Posterior cingulate gyrus (tissue), 11 donors: ENCODE results near the gene CTNNA2.

Experiments used
- DNase-seq, 10 donors: peaks; one replicate each; pipeline versions ENCODE4 v3.0.0 to v3.0.0-alpha.2; 2020 to 2021; ENCODE audit warnings: mixed read lengths in 3 of 10
- intact Hi-C: fragments of 100-400 bp; cut with DNase I; formaldehyde crosslinking; loops from one replicate; pipeline ENCODE4 v1.15.1; 2023

The CTNNA2 gene

DNA sequence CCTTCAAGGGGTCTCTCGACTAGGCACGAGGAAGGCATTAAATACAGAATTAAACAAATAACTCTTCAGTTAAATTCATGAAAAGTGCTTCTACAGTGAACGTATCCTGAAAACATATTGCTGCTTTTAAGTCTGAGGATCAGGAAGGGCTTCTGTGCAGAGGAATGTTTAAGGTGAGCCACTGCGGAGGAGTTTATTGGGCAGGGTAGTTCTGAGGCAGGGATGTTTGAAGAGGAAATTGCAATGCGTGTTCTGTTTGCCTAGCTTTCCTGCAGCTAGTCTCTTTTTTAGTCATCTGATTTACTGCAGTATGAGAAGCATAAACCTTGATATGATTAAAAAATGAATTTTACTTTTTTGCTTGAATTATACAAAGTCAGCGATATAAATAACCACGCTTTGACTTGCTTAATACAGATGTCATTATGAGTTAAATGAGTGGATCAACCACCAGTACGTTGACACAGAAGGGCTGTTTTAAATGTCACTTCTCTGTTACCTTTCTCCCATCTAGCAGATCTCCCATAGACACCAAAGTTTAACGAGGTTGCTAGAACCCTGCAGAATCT lies 98.7 kb downstream of the CTNNA2 start:
- intact Hi-C loops, result no loop called here
- DNase-seq, result no peak

DNA sequence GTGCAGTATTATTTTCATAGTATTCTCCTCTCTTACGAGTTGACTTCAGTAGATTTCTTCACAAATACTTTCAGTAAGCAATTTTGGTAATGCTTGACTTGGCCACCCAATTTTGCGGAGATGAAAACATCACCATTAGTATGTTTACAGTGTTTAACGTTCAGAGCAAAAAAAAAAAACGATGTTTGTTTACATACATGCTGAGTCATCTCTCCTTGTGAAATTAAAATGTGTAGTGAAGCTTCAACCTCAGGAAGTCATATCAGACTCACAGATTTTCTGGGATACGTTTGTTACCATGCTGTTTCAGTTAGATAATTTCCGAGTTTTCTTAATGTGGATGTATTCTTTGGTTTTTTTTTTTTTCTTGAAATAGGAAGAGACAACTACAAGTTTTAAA lies 100.1 kb downstream of the CTNNA2 start:
- intact Hi-C loops, result no loop called here
- DNase-seq, result no peak

GRCh38 chr2:79619442-79619841 lies 106.6 kb downstream of the CTNNA2 start:
- DNase-seq, result no peak

GRCh38 chr2:79619976-79620375 lies 107.1 kb downstream of the CTNNA2 start:
- DNase-seq, result no peak
- intact Hi-C loops, result no loop called here

More at GRCh38 chr2:79619442-79619841, 106.6 kb downstream of the CTNNA2 start:
- intact Hi-C loops, result no loop called here

- intact Hi-C loops, result no loop called here
- DNase-seq, result no peak
Measured at GRCh38 chr2:79620679-79621078, 107.8 kb downstream of the CTNNA2 start.

GRCh38 chr2:79621252-79621651 lies 108.4 kb downstream of the CTNNA2 start:
- no peak for DNase-seq
- intact Hi-C loops, result no loop called here

- intact Hi-C loops, result no loop called here
- DNase-seq, result no peak
Measured at GRCh38 chr2:79621755-79622154, 108.9 kb downstream of the CTNNA2 start.

DNA sequence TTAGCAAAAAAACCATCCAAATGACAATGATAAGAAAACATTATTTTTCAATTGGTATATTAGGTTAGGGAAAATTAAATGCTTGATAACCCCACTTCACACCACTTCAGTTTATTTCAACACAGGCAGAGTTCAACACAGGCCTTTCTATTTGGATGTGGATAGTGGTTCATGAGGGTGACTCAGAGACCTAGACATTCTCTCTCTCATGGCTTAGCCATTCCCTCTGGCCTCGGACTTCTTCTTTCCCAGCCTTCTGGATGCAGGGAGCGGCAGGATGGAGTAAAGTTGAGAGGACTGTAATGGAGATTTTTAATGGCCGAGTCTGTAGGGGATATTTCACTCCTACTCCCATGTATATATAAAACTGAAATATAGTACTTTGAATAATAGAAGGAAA lies 109.7 kb downstream of the CTNNA2 start:
- no peak for DNase-seq
- intact Hi-C loops, result no loop called here

DNA sequence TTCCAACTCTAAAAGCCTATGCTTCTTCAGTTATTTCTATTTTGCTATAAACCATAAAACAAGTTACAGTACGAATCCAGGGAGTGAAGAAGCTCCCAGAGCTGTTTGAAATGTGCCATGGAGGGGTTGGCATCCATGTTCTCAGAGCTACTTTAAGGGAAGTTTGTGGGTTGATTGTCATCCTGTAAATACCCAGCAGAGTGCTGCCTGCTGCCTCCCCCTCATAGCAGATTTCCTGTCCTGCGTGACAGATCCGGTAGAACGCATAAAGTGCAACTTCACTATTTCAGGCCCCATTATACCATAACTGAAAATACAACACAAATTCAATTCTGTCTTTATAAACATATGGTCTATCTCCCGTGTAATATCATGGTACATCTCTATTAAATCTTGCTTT lies 114.4 kb downstream of the CTNNA2 start:
- DNase-seq, result peak in 3 of 10 donors; percentile 12 to 66 (median 48)
- intact Hi-C loops, result no loop called here

- intact Hi-C loops, result loop anchor here (2.0 kb wide), 1 partner anchor 43 kb away; no protein-coding TSS in a partner anchor
Measured at GRCh38 chr2:79630060-79630459, 117.2 kb downstream of the CTNNA2 start.

GRCh38 chr2:79630972-79631557 lies 118.2 kb downstream of the CTNNA2 start:
- intact Hi-C loops, result loop anchor here (2.0 kb wide), 1 partner anchor 42 kb away; no protein-coding TSS in a partner anchor
- DNase-seq, result no peak

More at GRCh38 chr2:79630060-79630459, 117.2 kb downstream of the CTNNA2 start:
- DNase-seq, result peak in 1 of 10 donors; percentile 55

GRCh38 chr2:79638410-79638809 lies 125.6 kb downstream of the CTNNA2 start:
- intact Hi-C loops, result no loop called here
- DNase-seq, result no peak

- intact Hi-C loops, result no loop called here
- DNase-seq, result no peak
Measured at GRCh38 chr2:79638954-79639353, 126.1 kb downstream of the CTNNA2 start.

GRCh38 chr2:79640001-79640400 lies 127.2 kb downstream of the CTNNA2 start:
- intact Hi-C loops, result no loop called here
- DNase-seq, result no peak

- peak in 2 of 10 donors; percentile 18 to 48 for DNase-seq
- intact Hi-C loops, result no loop called here
Measured at GRCh38 chr2:79649531-79649930, 136.7 kb downstream of the CTNNA2 start.

DNA sequence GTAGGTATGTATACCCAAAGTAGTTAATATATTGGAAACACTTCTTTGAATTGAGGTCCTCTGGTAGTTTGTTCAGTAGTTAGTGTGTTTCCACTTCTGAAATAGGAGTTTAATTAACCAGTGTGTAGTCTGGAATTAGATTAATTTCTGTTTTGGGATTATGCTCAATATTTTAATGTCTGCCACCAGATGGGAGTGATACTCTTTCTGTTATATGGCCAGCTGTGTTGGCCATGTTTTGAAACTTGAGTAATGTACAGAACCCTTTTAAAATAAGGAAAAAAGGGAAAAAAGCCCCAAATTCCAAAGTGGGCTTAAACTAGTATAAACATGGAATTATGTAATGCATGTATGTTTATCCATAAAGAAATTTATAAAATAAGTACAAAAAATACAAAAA lies 147.7 kb downstream of the CTNNA2 start:
- DNase-seq, result no peak
- intact Hi-C loops, result loop anchor here (10.0 kb wide), 1 partner anchor 194 kb away; no protein-coding TSS in a partner anchor

- no peak for DNase-seq
- intact Hi-C loops, result loop anchor here (10.0 kb wide), 1 partner anchor 190 kb away; no protein-coding TSS in a partner anchor
Measured at GRCh38 chr2:79665091-79665490, 152.2 kb downstream of the CTNNA2 start.

- DNase-seq, result no peak
- intact Hi-C loops, result loop anchor here (10.0 kb wide), 1 partner anchor 188 kb away; no protein-coding TSS in a partner anchor
Measured at GRCh38 chr2:79666430-79666829, 153.6 kb downstream of the CTNNA2 start.

GRCh38 chr2:79669714-79670113 lies 156.9 kb downstream of the CTNNA2 start:
- intact Hi-C loops, result loop anchor here (10.0 kb wide), 1 partner anchor 185 kb away; no protein-coding TSS in a partner anchor
- DNase-seq, result peak in 1 of 10 donors; percentile 76

GRCh38 chr2:79670198-79670597 lies 157.3 kb downstream of the CTNNA2 start:
- intact Hi-C loops, result no loop called here
- no peak for DNase-seq

DNA sequence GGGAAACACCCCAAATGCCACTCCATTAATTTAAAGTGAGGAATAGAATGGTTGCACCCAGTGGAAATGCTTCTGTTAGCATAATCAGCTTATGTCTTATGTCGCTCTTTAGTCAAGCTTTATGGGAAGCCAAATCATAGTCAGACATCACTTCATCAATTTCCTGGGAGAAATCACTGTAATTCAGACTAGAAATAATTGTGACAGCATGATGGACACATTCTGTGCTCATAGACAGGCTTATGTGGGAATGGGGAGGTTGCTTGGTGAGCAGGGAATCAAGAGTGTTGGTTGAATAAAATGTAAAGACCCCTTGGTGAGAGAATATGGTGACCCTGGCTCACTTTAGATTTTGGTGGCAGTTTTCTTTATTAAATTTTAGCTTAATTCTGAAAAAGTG lies 174.0 kb downstream of the CTNNA2 start:
- intact Hi-C loops, result no loop called here
- no peak for DNase-seq

DNA sequence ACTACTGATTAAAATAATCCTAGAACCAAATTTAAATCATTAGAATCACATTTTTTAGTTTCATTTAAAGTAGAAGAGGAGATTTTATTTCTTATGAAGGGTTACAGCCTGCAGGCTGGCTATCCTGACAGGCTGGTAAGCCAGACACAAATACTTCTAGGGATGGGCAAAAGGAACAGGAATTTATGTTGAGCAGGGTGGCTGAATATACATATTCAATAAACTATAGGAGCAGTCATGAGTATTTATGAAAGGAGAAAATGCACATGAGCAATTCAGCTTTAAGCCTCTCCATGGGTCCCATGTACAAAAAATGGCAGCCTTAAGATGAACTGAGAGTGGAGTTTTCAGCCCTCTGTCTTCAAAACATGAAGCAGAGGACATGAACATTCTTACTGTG lies 182.4 kb downstream of the CTNNA2 start:
- DNase-seq, result no peak
- intact Hi-C loops, result no loop called here
